Thyroid gland (tissue), 4 donors: ENCODE measurements around the gene OGDH. TPM values are rescaled to one million over a fixed set of nuclear protein-coding genes. Genes with fewer than 3 reads are reported as not detected.

Experiments
- DNase-seq, 2 donors: peaks; one replicate each; pipeline ENCODE4 v3.0.0-alpha.2; 2019
- H3K27ac ChIP-seq, 3 donors: fragments of 200-600 bp; sonication (generic); 1 replicate in 2 of 3; 2 replicates in 1 of 3; pipeline ENCODE4 v1.5.1; 2016 to 2019; ENCODE audit warnings: mild to moderate bottlenecking in 1 of 3, moderate library complexity in 1 of 3
- H3K27me3 ChIP-seq: fragments of 200-600 bp; sonication (generic); one replicate; pipeline ENCODE4 v1.5.1; 2019
- H3K36me3 ChIP-seq, 2 donors: fragments of 200-600 bp; sonication (generic); one replicate each; pipeline ENCODE4 v1.5.1; 2016 to 2019
- H3K4me1 ChIP-seq, 2 donors: fragments of 200-600 bp; sonication (generic); one replicate each; pipeline ENCODE4 v1.5.1; 2017 to 2019
- H3K4me3 ChIP-seq, 3 donors: fragments of 200-600 bp; sonication (generic); replicated peaks in 1 of 3; 1 replicate in 2 of 3; 2 replicates in 1 of 3; pipeline ENCODE4 v1.5.1; 2016; ENCODE audit warnings: mild to moderate bottlenecking in 1 of 3
- H3K9me3 ChIP-seq: fragments of 200-600 bp; sonication (generic); one replicate; pipeline ENCODE4 v1.5.1; 2017
- CTCF ChIP-seq, 6 experiments: fragments of 200-600 bp in 3 of 6; fragments of 450-650 bp in 3 of 6; sonication (generic) in 3 of 6; IDR thresholded peaks; one replicate each; pipeline ENCODE4 v1.5.1; 2016 to 2019; ENCODE audit warnings: antibody characterized with exemption in 6 of 6, mild to moderate bottlenecking in 2 of 6, inconsistent platforms in 1 of 6, moderate library complexity in 1 of 6
- POLR2A ChIP-seq, 2 donors: fragments of 450-650 bp; IDR thresholded peaks; one replicate each; pipeline ENCODE4 v1.6.1; 2017; ENCODE audit warnings: antibody characterized with exemption in 2 of 2, mild to moderate bottlenecking in 2 of 2, moderate library complexity in 1 of 2
- WGBS, 2 donors: methylation state at CpG; one replicate each; pipeline ENCODE4 v1.1.5; 2017; 5-methylcytosine and 5-hydroxymethylcytosine counted together
- intact Hi-C: fragments of 100-400 bp; cut with DNase I; formaldehyde crosslinking; loops from one replicate; pipeline ENCODE4 v1.15.1; 2023
- total RNA-seq, 4 donors: library from RNA; depleted of rRNA; stranded (reverse); fragments of >200 nt; gene quantifications; one replicate each; pipeline ENCODE4 v1.2.3, GENCODE V29; 2016

OGDH gene
- total RNA-seq, 4 donors from 2014 or later = 108 to 325 (median 201) TPM

- Histone ChIP-seq H3K36me3 (peaks cover 2 to 4% of the 10 kb centered on the region in 2 donors), H3K27ac (no peak overlapping the region), H3K4me1 (peaks cover 24 to 54% of the 10 kb centered on the region in 2 donors), H3K4me3 (no peak overlapping the region), H3K27me3 (no peaks in the 10 kb centered on the region), H3K9me3 (no peaks in the 10 kb centered on the region)
- TF ChIP-seq CTCF (IDR thresholded peaks at IDR 0.05) = no peak
- no peak for TF ChIP-seq POLR2A (IDR thresholded peaks at IDR 0.05)
- WGBS, 2 donors = 96 to 97% methylated on average over 1 of the region's 1 CpG
- intact Hi-C loops = no loop called here
- DNase-seq = no peak
These were observed 36.8 kb downstream of the OGDH start for GRCh38 chr7:44643206-44643605.

GRCh38 chr7:44645254-44645653, 38.8 kb downstream of the OGDH start:
- H3K36me3 ChIP-seq = peaks cover 8 to 10% of the 10 kb centered on the region in 2 donors
- H3K4me3 ChIP-seq = no peak overlapping the region
- WGBS, 2 donors = 90 to 91% methylated on average over 11 of the region's 11 CpGs
- TF ChIP-seq CTCF (IDR thresholded peaks at IDR 0.05) (no peak), POLR2A (IDR thresholded peaks at IDR 0.05) (no peak)
- no peak for DNase-seq
- peaks cover 7 to 38% of the 10 kb centered on the region in 2 donors for H3K4me1 ChIP-seq
- intact Hi-C loops = no loop called here
- no peaks in the 10 kb centered on the region for H3K9me3 ChIP-seq
- peak overlapping the region in 1 of 3 donors; percentile 10 for H3K27ac ChIP-seq
- no peaks in the 10 kb centered on the region for H3K27me3 ChIP-seq

- H3K27me3 ChIP-seq = no peaks in the 10 kb centered on the region
- H3K36me3 ChIP-seq = peaks cover 8 to 11% of the 10 kb centered on the region in 2 donors
- intact Hi-C loops = no loop called here
These were observed 39.3 kb downstream of the OGDH start for GRCh38 chr7:44645696-44646095.

GRCh38 chr7:44646176-44646920, 39.9 kb downstream of the OGDH start:
- Histone ChIP-seq H3K36me3 (peaks cover 8 to 11% of the 10 kb centered on the region in 2 donors), H3K27ac (no peak overlapping the region), H3K9me3 (no peaks in the 10 kb centered on the region), H3K27me3 (no peaks in the 10 kb centered on the region), H3K4me3 (no peak overlapping the region), H3K4me1 (peaks cover 5 to 39% of the 10 kb centered on the region in 2 donors)
- 96 to 97% methylated on average over 3 of the region's 3 CpGs for WGBS, 2 donors
- intact Hi-C loops = no loop called here
- DNase-seq = no peak
- TF ChIP-seq POLR2A (IDR thresholded peaks at IDR 0.05) (no peak), CTCF (IDR thresholded peaks at IDR 0.05) (no peak)

More at GRCh38 chr7:44645696-44646095, 39.3 kb downstream of the OGDH start:
- no peak for DNase-seq
- 83 to 92% methylated on average over 2 of the region's 2 CpGs for WGBS, 2 donors
- H3K27ac ChIP-seq = no peak overlapping the region
- H3K4me3 ChIP-seq = no peak overlapping the region
- no peak for TF ChIP-seq CTCF (IDR thresholded peaks at IDR 0.05)
- TF ChIP-seq POLR2A (IDR thresholded peaks at IDR 0.05) = no peak
- H3K9me3 ChIP-seq = no peaks in the 10 kb centered on the region
- H3K4me1 ChIP-seq = peaks cover 7 to 38% of the 10 kb centered on the region in 2 donors

- Histone ChIP-seq H3K27me3 (no peaks in the 10 kb centered on the region), H3K27ac (peak overlapping the region in 2 of 3 donors; percentile 42 to 48), H3K4me1 (peaks cover 5 to 34% of the 10 kb centered on the region in 2 donors), H3K4me3 (no peak overlapping the region), H3K36me3 (peaks cover 8 to 11% of the 10 kb centered on the region in 2 donors), H3K9me3 (no peaks in the 10 kb centered on the region)
- intact Hi-C loops = no loop called here
- no peak for DNase-seq
- 83 to 91% methylated on average over 3 of the region's 3 CpGs for WGBS, 2 donors
- no peak for TF ChIP-seq POLR2A (IDR thresholded peaks at IDR 0.05)
These were observed 40.7 kb downstream of the OGDH start for GRCh38 chr7:44646921-44647636.
